Endothelial cell of umbilical vein (primary cell): ENCODE results near the gene POFUT2. TPM values are rescaled to one million over a fixed set of nuclear protein-coding genes. Genes with fewer than 3 reads are reported as not detected.

ENCODE experiments used
- BruUV-seq: library from RNA; stranded (reverse); fragments of 400-500 nt; replicated peaks from 2 replicates; lab custom pipeline; 2021; lab: Mats Ljungman, UMichigan
- CTCF ChIA-PET: fragments of 300-600, 350-600 bp; sonication (Branson Sonifier 250); formaldehyde crosslinking; loops from one replicate; lab custom pipeline; 2021; ENCODE audit warnings: antibody characterized with exemption, inconsistent platforms; lab: Charles Lee
- POLR2A ChIA-PET: fragments of 300-600, 350-600 bp; sonication (Branson Sonifier 250); formaldehyde crosslinking; loops from one replicate; lab custom pipeline; 2021; ENCODE audit warnings: antibody characterized with exemption, inconsistent platforms; lab: Charles Lee
- DNase-seq: peaks from one replicate; pipeline ENCODE4 v3.0.0-alpha.2; 2011; ENCODE audit warnings: low read depth, low spot score
- FAIRE-seq: peaks from 2 replicates; lab custom pipeline; 2011; peaks lifted over from hg19 to GRCh38; lab: Jason Lieb, UNC
- H2AFZ ChIP-seq: 2 replicates; pipeline ENCODE4 v1.6.0; 2012; ENCODE audit warnings: low read depth, low read length, control low read depth, inconsistent platforms
- H3K27ac ChIP-seq: 2 replicates; pipeline ENCODE4 v1.5.1; 2011; ENCODE audit warnings: low read depth, mild to moderate bottlenecking, control low read depth, low read length, moderate library complexity; ENCODE audit not compliant: insufficient read depth
- H3K27me3 ChIP-seq, 2 experiments: 2 replicates each; pipeline versions ENCODE4 v1.6.0 to v1.6.1; 2011; ENCODE audit warnings: low read length in 2 of 2, mixed read lengths in 1 of 2; ENCODE audit not compliant: control insufficient read depth in 2 of 2, insufficient read depth in 2 of 2
- H3K36me3 ChIP-seq, 2 experiments: 2 replicates in 1 of 2; 3 replicates in 1 of 2; pipeline ENCODE4 v1.5.1; 2011; ENCODE audit warnings: low read length in 2 of 2, mild to moderate bottlenecking in 1 of 2, moderate library complexity in 1 of 2; ENCODE audit not compliant: control insufficient read depth in 2 of 2, insufficient read depth in 2 of 2; ENCODE audit errors: extremely low read depth in 1 of 2
- H3K4me1 ChIP-seq: 3 replicates; pipeline ENCODE4 v1.5.1; 2011; ENCODE audit warnings: mild to moderate bottlenecking, low read length; ENCODE audit not compliant: control insufficient read depth, insufficient read depth; ENCODE audit errors: extremely low read depth
- H3K4me2 ChIP-seq: 2 replicates; pipeline ENCODE4 v1.6.1; 2011; ENCODE audit warnings: low read length, control low read depth, mixed read lengths; ENCODE audit not compliant: insufficient read depth
- H3K4me3 ChIP-seq, 3 experiments: fragments of 200-600 bp in 1 of 3; sonication (generic), shearing (Covaris generic) in 1 of 3; replicated peaks in 1 of 3; 2 replicates each; pipeline ENCODE4 v1.5.1; 2011 to 2016; ENCODE audit warnings: control low read depth in 3 of 3, low read length in 3 of 3, mild to moderate bottlenecking in 2 of 3, inconsistent platforms in 1 of 3, low read depth in 1 of 3, moderate library complexity in 1 of 3; ENCODE audit not compliant: insufficient read depth in 1 of 3
- H3K79me2 ChIP-seq: 2 replicates; pipeline ENCODE4 v1.6.0; 2012; ENCODE audit warnings: low read length, inconsistent platforms; ENCODE audit not compliant: control insufficient read depth, insufficient read depth
- H3K9ac ChIP-seq: replicated peaks from 2 replicates; pipeline ENCODE3; 2011; ENCODE audit warnings: low read length, control low read depth; ENCODE audit not compliant: insufficient read depth; ENCODE audit errors: extremely low read depth
- H3K9me1 ChIP-seq: replicated peaks from 3 replicates; pipeline ENCODE4 v1.6.0; 2011; ENCODE audit warnings: mild to moderate bottlenecking, low read length; ENCODE audit not compliant: control insufficient read depth, insufficient read depth; ENCODE audit errors: extremely low read depth
- H3K9me3 ChIP-seq: replicated peaks from 2 replicates; pipeline ENCODE4 v1.5.1; 2012; ENCODE audit warnings: low read length, inconsistent platforms; ENCODE audit not compliant: control insufficient read depth, insufficient read depth
- H4K20me1 ChIP-seq: replicated peaks from 2 replicates; pipeline ENCODE3; 2011; ENCODE audit warnings: mild to moderate bottlenecking, low read length; ENCODE audit not compliant: control insufficient read depth, insufficient read depth; ENCODE audit errors: extremely low read depth
- CTCF ChIP-seq, 2 donors: IDR thresholded peaks; 1 replicate in 1 of 2; 2 replicates in 1 of 2; pipeline ENCODE4 v1.5.1; 2011; ENCODE audit warnings: low read length in 2 of 2, mild to moderate bottlenecking in 2 of 2, moderate library complexity in 2 of 2, control low read depth in 1 of 2, inconsistent platforms in 1 of 2, low read depth in 1 of 2; ENCODE audit not compliant: insufficient read depth in 1 of 2; ENCODE audit errors: extremely low read depth in 1 of 2
- EZH2 ChIP-seq: IDR thresholded peaks from 2 replicates; pipeline ENCODE4 v1.6.1; 2012; ENCODE audit warnings: borderline replicate concordance, low read depth, mild to moderate bottlenecking, moderate library complexity, low read length, inconsistent platforms; ENCODE audit not compliant: severe bottlenecking
- FOS ChIP-seq: IDR thresholded peaks from 2 replicates; pipeline ENCODE4 v1.6.1; 2011; ENCODE audit warnings: mild to moderate bottlenecking, low read length, moderate library complexity, borderline replicate concordance; ENCODE audit not compliant: insufficient read depth
- GATA2 ChIP-seq: IDR thresholded peaks from 2 replicates; pipeline ENCODE4 v1.7.0; 2011; ENCODE audit warnings: low read depth, mild to moderate bottlenecking, moderate library complexity, mixed read lengths, low read length; ENCODE audit not compliant: insufficient read length, insufficient read depth
- JUN ChIP-seq: IDR thresholded peaks from 2 replicates; pipeline ENCODE4 v1.6.1; 2011; ENCODE audit warnings: borderline replicate concordance, low read depth; ENCODE audit not compliant: insufficient read length, insufficient read depth
- MAX ChIP-seq: IDR thresholded peaks from 2 replicates; pipeline ENCODE4 v1.6.1; 2011; ENCODE audit not compliant: insufficient read depth, insufficient read length
- MYC ChIP-seq: IDR thresholded peaks from one replicate; pipeline ENCODE4 v1.6.1; 2011; ENCODE audit warnings: mild to moderate bottlenecking, low read depth, low read length
- POLR2A ChIP-seq: IDR thresholded peaks from 2 replicates; pipeline ENCODE4 v1.6.1; 2012; ENCODE audit warnings: low read depth, mild to moderate bottlenecking, control low read depth, low read length
- POLR2AphosphoS5 ChIP-seq: IDR thresholded peaks from 2 replicates; pipeline ENCODE4 v1.6.1; 2012; ENCODE audit warnings: low read depth, mild to moderate bottlenecking, control low read depth, low read length, moderate library complexity; ENCODE audit not compliant: insufficient read depth
- dilution Hi-C: fragments of 300-500 bp; cut with MboI; formaldehyde crosslinking; loops from one replicate; pipeline ENCODE4 v1.15.0; 2019; ENCODE audit warnings: low sequenced_read_pairs; ENCODE audit not compliant: extremely low pct_ligation_motif_present
- intact Hi-C: fragments of 100-400 bp; cut with micrococcal nuclease; formaldehyde crosslinking; loops from one replicate; pipeline ENCODE4 v1.10.0; 2022
- polyA plus RNA-seq, 4 experiments: library from polyadenylated mRNA; depleted of rRNA in 3 of 4; stranded (reverse) in 3 of 4; unstranded in 1 of 4; fragments of >200 nt; gene quantifications; 2 replicates each; pipeline versions ENCODE4 v1.2.1 to v1.2.3, GENCODE V29; 2011 to 2012; ENCODE audit warnings: missing spikeins in 1 of 4
- total RNA-seq: library from RNA; stranded (reverse); gene quantifications from 2 replicates; pipeline ENCODE4 v1.2.3, GENCODE V29; 2021

Gene POFUT2
- total and polyA plus RNA-seq, 2 donors (not counting 3 experiments of a cell fraction or from before 2014, with no cell fraction given): 30.7 to 47.5 TPM

DNA sequence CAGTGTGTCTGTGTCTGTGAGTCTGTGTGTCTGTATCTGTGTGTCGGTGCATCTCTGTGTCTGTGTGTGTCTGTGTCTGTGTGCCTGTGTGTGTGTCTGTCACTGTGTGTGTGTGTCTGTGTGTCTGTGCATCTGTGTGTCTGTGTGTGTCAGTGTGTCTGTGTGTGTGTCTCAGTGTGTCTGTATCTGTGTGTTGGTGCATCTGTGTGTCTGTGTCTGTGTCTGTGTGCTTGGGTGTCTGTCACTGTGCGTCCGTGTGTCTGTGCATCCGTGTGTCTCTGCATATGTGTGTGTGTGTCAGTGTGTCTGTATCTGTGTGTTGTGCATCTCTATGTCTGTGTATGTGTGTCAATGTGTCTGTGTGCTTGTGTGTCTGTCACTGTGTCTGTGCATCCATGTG is 44.7 kb upstream of the POFUT2 start:
- H3K9me1 ChIP-seq: no peaks in the 10 kb centered on the region
- ChIA-PET CTCF (no interaction called here), POLR2A (no interaction called here)
- FAIRE-seq: no peak
- H3K79me2 ChIP-seq: no peaks in the 10 kb centered on the region
- no peak overlapping the region for H3K27ac ChIP-seq
- TF ChIP-seq MYC (no peak), FOS (no peak), POLR2AphosphoS5 (no peak), MAX (no peak), CTCF (IDR thresholded peaks at IDR 0.05; ENCODE audit: extremely low read depth in 1 of 2, insufficient read depth in 1 of 2, low read depth in 1 of 2, low read length in 2 of 2) (no peak), JUN (no peak), POLR2A (no peak), EZH2 (no peak), GATA2 (no peak)
- dilution Hi-C loops (no loop called here), intact Hi-C loops (no loop called here)
- DNase-seq: no peak
- no peak overlapping the region for H3K4me3 ChIP-seq
- H3K27me3 ChIP-seq: no peaks in the 10 kb centered on the region
- H3K9ac ChIP-seq: no peak overlapping the region
- H3K4me1 ChIP-seq: no peaks in the 10 kb centered on the region
- H3K36me3 ChIP-seq: no peaks in the 10 kb centered on the region
- no TSS peak for BruUV-seq
- H3K9me3 ChIP-seq: no peaks in the 10 kb centered on the region
- H2AFZ ChIP-seq: no peak overlapping the region
- no peak overlapping the region for H3K4me2 ChIP-seq
- H4K20me1 ChIP-seq: no peaks in the 10 kb centered on the region
